ENCODE data around the gene SLC16A5.

GRCh38 chr17:75135946-75136345 lies 48.2 kb downstream of the SLC16A5 start:
- TF ChIP-seq CTCF (conservative IDR thresholded peaks at IDR 0.05; ENCODE audit: low read length) (no peak), EZH2phosphoT487 (IDR thresholded peaks at IDR 0.05; ENCODE audit: borderline replicate concordance, low read depth, low read length) (no peak)

Measured in OCI-LY7 (cell line).